Measurements from ENCODE around the gene SKP2. TPM values are rescaled to one million over a fixed set of nuclear protein-coding genes. Genes with fewer than 3 reads are reported as not detected.

Gene SKP2
- polyA plus RNA-seq, 1 donor from 2014 or later = 26.0 TPM

GRCh38 chr5:36158144-36158543 lies 6.2 kb downstream of the SKP2 start:
- Histone ChIP-seq H4K20me1 (ENCODE audit: insufficient read depth) (no peaks in the 10 kb centered on the region), H3K4me3 (ENCODE audit: low read length) (no peak overlapping the region), H2AFZ (ENCODE audit: low read depth, low read length) (no peak overlapping the region), H3K4me2 (ENCODE audit: low read length) (no peak overlapping the region), H3K9me3 (ENCODE audit: low read length) (no peaks in the 10 kb centered on the region), H3F3A (ENCODE audit: insufficient read depth, low read length, poor library complexity, severe bottlenecking) (no peaks in the 10 kb centered on the region), H3K79me2 (replicated peaks; ENCODE audit: insufficient read depth, low read length) (peaks cover 23% of the 10 kb centered on the region), H3K27me3 (ENCODE audit: insufficient read depth, low read depth, low read length) (no peaks in the 10 kb centered on the region), H3K9me2 (ENCODE audit: insufficient read depth, low read length) (no peaks in the 10 kb centered on the region), H3K9ac (ENCODE audit: low read length) (no peak overlapping the region), H3K27ac (ENCODE audit: low read length) (no peak overlapping the region), H3K36me3 (ENCODE audit: insufficient read depth, low read length) (peaks cover 22% of the 10 kb centered on the region)
- TF ChIP-seq MXI1 (conservative IDR thresholded peaks at IDR 0.05; ENCODE audit: poor library complexity, severe bottlenecking) (no peak), RAD21 (conservative IDR thresholded peaks at IDR 0.05) (no peak), EZH2 (IDR thresholded peaks at IDR 0.05; ENCODE audit: borderline replicate concordance, insufficient read depth, low read length, poor library complexity, severe bottlenecking) (no peak), POLR2AphosphoS5 (IDR thresholded peaks at IDR 0.05) (no peak), TAF1 (IDR thresholded peaks at IDR 0.05; ENCODE audit: low read depth) (no peak), CTCF (IDR thresholded peaks at IDR 0.05; ENCODE audit: poor library complexity, severe bottlenecking) (no peak), EP300 (conservative IDR thresholded peaks at IDR 0.05; ENCODE audit: poor library complexity, severe bottlenecking) (no peak), SMC3 (conservative IDR thresholded peaks at IDR 0.05; ENCODE audit: poor library complexity) (no peak)
- TF ChIP-seq, protein P1, sequence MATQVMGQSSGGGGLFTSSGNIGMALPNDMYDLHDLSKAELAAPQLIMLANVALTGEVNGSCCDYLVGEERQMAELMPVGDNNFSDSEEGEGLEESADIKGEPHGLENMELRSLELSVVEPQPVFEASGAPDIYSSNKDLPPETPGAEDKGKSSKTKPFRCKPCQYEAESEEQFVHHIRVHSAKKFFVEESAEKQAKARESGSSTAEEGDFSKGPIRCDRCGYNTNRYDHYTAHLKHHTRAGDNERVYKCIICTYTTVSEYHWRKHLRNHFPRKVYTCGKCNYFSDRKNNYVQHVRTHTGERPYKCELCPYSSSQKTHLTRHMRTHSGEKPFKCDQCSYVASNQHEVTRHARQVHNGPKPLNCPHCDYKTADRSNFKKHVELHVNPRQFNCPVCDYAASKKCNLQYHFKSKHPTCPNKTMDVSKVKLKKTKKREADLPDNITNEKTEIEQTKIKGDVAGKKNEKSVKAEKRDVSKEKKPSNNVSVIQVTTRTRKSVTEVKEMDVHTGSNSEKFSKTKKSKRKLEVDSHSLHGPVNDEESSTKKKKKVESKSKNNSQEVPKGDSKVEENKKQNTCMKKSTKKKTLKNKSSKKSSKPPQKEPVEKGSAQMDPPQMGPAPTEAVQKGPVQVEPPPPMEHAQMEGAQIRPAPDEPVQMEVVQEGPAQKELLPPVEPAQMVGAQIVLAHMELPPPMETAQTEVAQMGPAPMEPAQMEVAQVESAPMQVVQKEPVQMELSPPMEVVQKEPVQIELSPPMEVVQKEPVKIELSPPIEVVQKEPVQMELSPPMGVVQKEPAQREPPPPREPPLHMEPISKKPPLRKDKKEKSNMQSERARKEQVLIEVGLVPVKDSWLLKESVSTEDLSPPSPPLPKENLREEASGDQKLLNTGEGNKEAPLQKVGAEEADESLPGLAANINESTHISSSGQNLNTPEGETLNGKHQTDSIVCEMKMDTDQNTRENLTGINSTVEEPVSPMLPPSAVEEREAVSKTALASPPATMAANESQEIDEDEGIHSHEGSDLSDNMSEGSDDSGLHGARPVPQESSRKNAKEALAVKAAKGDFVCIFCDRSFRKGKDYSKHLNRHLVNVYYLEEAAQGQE (IDR thresholded peaks at IDR 0.05; ENCODE audit: borderline replicate concordance) = no peak

DNA sequence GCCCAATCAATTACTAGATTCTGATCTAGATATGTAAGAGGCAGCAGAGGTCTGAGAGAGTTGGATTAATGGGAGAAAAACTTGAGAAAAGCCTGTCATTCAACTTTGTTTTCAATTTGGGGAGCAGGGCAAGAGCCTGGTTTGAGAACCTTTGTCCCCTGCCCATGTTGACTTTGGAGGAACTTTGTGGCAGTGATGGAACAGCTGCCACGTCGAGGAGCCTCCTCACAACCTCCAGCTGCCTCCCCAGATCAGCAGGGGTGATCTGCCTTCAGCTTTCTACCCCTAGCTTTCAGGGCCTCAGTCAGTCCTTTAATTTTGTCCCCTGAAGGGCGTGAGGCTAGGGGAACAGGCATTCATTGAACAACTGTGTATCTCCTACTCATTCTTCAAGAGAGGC lies 8.7 kb downstream of the SKP2 start:
- Histone ChIP-seq H3K9me2 (ENCODE audit: insufficient read depth, low read length) (no peaks in the 10 kb centered on the region), H4K20me1 (ENCODE audit: insufficient read depth) (no peaks in the 10 kb centered on the region), H3K4me3 (ENCODE audit: low read length) (no peak overlapping the region), H3K36me3 (ENCODE audit: insufficient read depth, low read length) (peaks cover 23% of the 10 kb centered on the region), H2AFZ (ENCODE audit: low read depth, low read length) (no peak overlapping the region), H3K4me2 (ENCODE audit: low read length) (no peak overlapping the region), H3K27me3 (ENCODE audit: insufficient read depth, low read depth, low read length) (no peaks in the 10 kb centered on the region), H3F3A (ENCODE audit: insufficient read depth, low read length, poor library complexity, severe bottlenecking) (no peaks in the 10 kb centered on the region), H3K9ac (ENCODE audit: low read length) (no peak overlapping the region), H3K27ac (ENCODE audit: low read length) (no peak overlapping the region), H3K79me2 (replicated peaks; ENCODE audit: insufficient read depth, low read length) (peaks cover 7% of the 10 kb centered on the region), H3K9me3 (ENCODE audit: low read length) (no peaks in the 10 kb centered on the region)
- no peak for TF ChIP-seq MXI1 (conservative IDR thresholded peaks at IDR 0.05; ENCODE audit: poor library complexity, severe bottlenecking)
- TF ChIP-seq CTCF (IDR thresholded peaks at IDR 0.05; ENCODE audit: poor library complexity, severe bottlenecking) = no peak
- no peak for TF ChIP-seq POLR2AphosphoS5 (IDR thresholded peaks at IDR 0.05)
- no peak for TF ChIP-seq EP300 (conservative IDR thresholded peaks at IDR 0.05; ENCODE audit: poor library complexity, severe bottlenecking)
- no peak for TF ChIP-seq RAD21 (conservative IDR thresholded peaks at IDR 0.05)
- no peak for TF ChIP-seq TAF1 (IDR thresholded peaks at IDR 0.05; ENCODE audit: low read depth)
- no peak for TF ChIP-seq SMC3 (conservative IDR thresholded peaks at IDR 0.05; ENCODE audit: poor library complexity)

Measured in neural cell (in vitro differentiated cells).